WERI-Rb-1 (cell line): Measurements from ENCODE around the gene ABCG1.

ENCODE experiments used
- DNase-seq: peaks from one replicate; pipeline ENCODE4 v3.0.0-alpha.2; 2020
- H3K27ac ChIP-seq: fragments of 250-450 bp; sonication (Bioruptor Pico); 2 replicates; pipeline ENCODE4 v1.5.1; 2020; ENCODE audit warnings: mild to moderate bottlenecking, moderate library complexity
- H3K27me3 ChIP-seq: fragments of 250-450 bp; sonication (Bioruptor Pico); 2 replicates; pipeline ENCODE4 v1.5.1; 2021; ENCODE audit warnings: mild to moderate bottlenecking, low read depth, moderate library complexity; ENCODE audit not compliant: insufficient read depth, severe bottlenecking
- H3K36me3 ChIP-seq: fragments of 250-450 bp; sonication (Bioruptor Pico); 2 replicates; pipeline ENCODE4 v1.5.1; 2020; ENCODE audit warnings: mild to moderate bottlenecking, moderate library complexity
- H3K4me3 ChIP-seq: 2 replicates; pipeline ENCODE4 v1.5.1; 2011; ENCODE audit warnings: low read depth, mild to moderate bottlenecking, control low read depth, low read length
- H3K9me3 ChIP-seq: fragments of 250-450 bp; sonication (Bioruptor Pico); 2 replicates; pipeline ENCODE4 v1.5.1; 2021; ENCODE audit warnings: mild to moderate bottlenecking, moderate library complexity; ENCODE audit not compliant: severe bottlenecking
- TF ChIP-seq, protein P1 (sequence below): IDR thresholded peaks from 2 replicates; pipeline ENCODE4 v1.5.1; 2011; ENCODE audit warnings: low read depth, mild to moderate bottlenecking, control low read depth, inconsistent platforms, low read length

Gene ABCG1

DNA sequence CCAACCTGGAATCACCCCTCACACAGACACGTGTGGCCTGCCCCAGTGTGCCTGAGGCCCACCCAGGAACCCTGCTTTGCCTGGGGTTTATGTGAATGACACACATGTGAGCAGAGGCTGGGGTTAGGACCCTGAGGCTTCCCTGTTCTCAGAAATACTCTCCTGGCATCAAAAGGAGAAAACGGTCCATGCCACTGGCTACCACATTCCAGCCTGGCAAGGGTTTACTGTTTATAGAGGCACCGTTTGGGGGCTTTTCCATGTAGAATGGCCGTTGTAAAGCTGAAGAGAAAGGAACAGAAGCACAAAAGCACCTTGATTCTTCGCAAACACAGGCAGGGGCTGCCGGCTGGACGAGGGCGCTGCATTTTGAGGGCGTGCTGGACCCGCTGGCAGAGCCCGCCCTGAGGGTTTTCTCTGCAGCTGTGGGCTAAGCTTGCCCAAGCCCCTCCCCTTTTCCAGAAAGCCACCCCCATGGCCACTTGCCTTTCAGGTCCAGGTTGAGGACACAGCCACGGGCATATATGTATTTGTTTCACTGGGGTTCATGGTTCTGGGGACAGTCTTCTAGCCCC, 83.2 kb downstream of the ABCG1 start:
- no peaks in the 10 kb centered on the region for H3K27me3 ChIP-seq
- H3K9me3 ChIP-seq, result no peaks in the 10 kb centered on the region
- TF ChIP-seq, protein P1, sequence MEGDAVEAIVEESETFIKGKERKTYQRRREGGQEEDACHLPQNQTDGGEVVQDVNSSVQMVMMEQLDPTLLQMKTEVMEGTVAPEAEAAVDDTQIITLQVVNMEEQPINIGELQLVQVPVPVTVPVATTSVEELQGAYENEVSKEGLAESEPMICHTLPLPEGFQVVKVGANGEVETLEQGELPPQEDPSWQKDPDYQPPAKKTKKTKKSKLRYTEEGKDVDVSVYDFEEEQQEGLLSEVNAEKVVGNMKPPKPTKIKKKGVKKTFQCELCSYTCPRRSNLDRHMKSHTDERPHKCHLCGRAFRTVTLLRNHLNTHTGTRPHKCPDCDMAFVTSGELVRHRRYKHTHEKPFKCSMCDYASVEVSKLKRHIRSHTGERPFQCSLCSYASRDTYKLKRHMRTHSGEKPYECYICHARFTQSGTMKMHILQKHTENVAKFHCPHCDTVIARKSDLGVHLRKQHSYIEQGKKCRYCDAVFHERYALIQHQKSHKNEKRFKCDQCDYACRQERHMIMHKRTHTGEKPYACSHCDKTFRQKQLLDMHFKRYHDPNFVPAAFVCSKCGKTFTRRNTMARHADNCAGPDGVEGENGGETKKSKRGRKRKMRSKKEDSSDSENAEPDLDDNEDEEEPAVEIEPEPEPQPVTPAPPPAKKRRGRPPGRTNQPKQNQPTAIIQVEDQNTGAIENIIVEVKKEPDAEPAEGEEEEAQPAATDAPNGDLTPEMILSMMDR, result no peak
- peaks cover 2% of the 10 kb centered on the region for H3K36me3 ChIP-seq
- no peak overlapping the region for H3K4me3 ChIP-seq
- no peak overlapping the region for H3K27ac ChIP-seq
- no peak for DNase-seq

DNA sequence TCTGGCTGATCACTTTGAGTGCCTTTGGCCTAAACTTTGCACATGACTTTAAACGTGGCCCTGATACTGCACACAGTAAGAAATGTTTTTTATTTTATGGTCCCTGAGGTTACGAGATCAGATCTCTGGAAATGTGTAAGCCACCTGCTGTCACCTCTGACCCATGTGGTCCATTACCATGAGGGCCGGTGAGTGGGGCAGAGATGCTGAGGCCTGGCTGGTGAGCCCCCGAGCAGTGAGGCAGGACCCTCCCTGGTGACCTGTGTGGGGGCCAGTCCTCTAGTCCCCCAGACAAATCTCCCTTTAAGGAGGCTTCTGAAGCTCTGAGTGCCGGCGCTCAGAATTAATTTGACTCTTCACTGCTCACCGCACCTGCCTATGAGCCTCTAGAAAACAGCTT, 83.9 kb downstream of the ABCG1 start:
- Histone ChIP-seq H3K27ac (no peak overlapping the region), H3K4me3 (no peak overlapping the region), H3K27me3 (no peaks in the 10 kb centered on the region), H3K36me3 (peaks cover 2% of the 10 kb centered on the region; the same call in 1 of the 2 replicates), H3K9me3 (no peaks in the 10 kb centered on the region)
- TF ChIP-seq, protein P1, result no peak
- DNase-seq, result no peak

DNA sequence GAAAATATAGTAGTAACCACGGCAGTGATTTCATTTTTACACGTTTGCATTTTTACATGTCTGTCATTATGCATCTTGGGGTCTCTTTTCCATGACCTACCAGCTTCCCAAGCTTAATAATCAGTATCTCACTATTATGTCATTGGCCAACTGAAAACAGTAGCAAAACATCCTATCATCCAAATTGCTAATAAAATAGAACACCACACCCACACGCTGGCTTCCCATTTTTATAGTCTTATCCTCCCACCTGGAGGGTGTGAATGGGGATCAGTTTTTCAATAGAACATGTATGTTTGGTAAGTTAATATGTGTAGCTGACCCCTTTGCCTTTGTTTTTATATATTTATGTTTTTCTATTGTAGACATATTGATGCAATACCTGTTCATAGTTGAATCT, 84.5 kb downstream of the ABCG1 start:
- Histone ChIP-seq H3K27me3 (no peaks in the 10 kb centered on the region), H3K4me3 (no peak overlapping the region), H3K27ac (no peak overlapping the region), H3K36me3 (peaks cover 2% of the 10 kb centered on the region; the same call in 1 of the 2 replicates), H3K9me3 (no peaks in the 10 kb centered on the region)
- DNase-seq, result no peak
- TF ChIP-seq, protein P1, result no peak

DNA sequence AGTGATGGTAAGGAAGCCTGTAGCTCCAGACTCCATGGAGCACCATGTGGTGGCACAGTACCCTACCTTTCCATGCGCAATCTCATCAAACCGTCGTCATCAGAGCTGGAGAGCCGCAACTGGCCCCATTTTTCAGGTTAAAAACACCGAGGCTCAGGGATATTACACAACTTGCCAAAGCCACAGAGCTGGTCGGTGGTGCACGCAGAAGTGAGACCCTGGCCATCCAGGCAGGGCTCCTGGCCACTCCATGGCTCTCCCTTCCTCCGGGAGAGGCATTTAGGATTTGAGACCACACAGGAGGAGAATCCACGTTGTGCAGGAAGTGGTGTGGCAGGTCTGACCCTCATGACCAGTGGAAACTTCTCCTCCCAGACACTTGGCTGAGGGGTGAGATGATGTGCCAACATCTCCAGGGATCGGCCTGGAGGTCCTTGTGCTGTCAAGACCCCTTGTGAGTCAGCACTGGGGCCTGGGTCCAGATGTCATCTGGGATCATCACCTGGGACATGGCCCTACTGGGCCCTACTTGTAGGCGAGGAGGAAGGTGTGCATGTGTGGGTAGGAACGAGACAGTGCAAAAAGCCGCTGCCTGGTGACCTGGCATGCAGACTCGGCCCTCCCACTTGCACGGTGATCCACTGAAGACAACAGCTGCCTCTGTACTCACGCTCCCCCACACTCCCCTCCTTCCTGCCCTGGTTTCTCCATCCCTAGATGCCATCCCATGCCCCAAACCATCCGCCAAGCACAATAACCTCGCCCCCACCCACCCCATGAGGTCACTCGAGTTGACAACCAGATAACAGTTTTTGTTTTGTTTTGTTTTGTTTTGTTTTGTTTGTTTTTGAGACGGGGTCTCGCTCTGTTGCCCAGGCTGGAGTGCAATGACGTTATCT, 85.9 kb downstream of the ABCG1 start:
- Histone ChIP-seq H3K36me3 (no peaks in the 10 kb centered on the region), H3K27ac (no peak overlapping the region), H3K27me3 (no peaks in the 10 kb centered on the region), H3K9me3 (no peaks in the 10 kb centered on the region), H3K4me3 (no peak overlapping the region)
- no peak for DNase-seq
- TF ChIP-seq, protein P1, result no peak

DNA sequence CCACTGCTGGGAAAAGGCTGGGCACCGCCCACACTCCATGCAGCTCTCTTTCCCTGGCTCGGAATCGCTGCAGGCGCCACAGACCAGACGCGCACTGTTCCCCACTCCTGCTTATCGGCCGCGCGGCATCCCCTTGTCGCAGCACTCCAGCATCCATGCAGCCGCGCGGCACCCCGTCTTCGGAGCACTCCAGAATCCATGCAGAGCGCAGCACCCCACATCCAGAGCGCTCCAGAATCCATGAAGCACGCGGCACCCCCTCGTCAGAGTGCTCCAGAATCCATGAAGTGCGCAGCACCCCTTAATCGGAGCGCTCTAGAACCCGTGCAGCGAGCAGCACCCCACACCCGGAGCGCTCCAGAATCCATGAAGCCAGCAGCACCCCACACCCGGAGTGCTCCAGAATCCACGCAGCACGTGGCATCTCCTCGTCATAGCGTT, 86.8 kb downstream of the ABCG1 start:
- TF ChIP-seq, protein P1, result no peak
- H3K27me3 ChIP-seq, result no peaks in the 10 kb centered on the region
- no peak overlapping the region for H3K4me3 ChIP-seq
- no peaks in the 10 kb centered on the region for H3K36me3 ChIP-seq
- H3K27ac ChIP-seq, result no peak overlapping the region
- no peak for DNase-seq
- no peaks in the 10 kb centered on the region for H3K9me3 ChIP-seq
